NCI-H226 (cell line): ENCODE results near the gene RBBP7.
A peak's percentile ranks its signal among the peaks of the same experiment; 100 is the strongest.

Source experiments
- DNase-seq: peaks from one replicate; pipeline ENCODE4 v3.0.0-alpha.2; 2015

The RBBP7 gene

GRCh38 chrX:16862829-16863228 lies 7.3 kb downstream of the RBBP7 start:
- no peak for DNase-seq

GRCh38 chrX:16856744-16857143 lies 13.4 kb downstream of the RBBP7 start:
- no peak for DNase-seq

GRCh38 chrX:16856076-16856404 lies 14.1 kb downstream of the RBBP7 start:
- peak; percentile 12 for DNase-seq

GRCh38 chrX:16855363-16856075 lies 14.6 kb downstream of the RBBP7 start:
- DNase-seq, result no peak

- no peak for DNase-seq
Observed at GRCh38 chrX:16853537-16853936, 16.6 kb downstream of the RBBP7 start.

GRCh38 chrX:16852617-16853179 lies 17.5 kb downstream of the RBBP7 start:
- no peak for DNase-seq

- DNase-seq, result no peak
Observed at GRCh38 chrX:16851827-16852226, 18.3 kb downstream of the RBBP7 start.

- no peak for DNase-seq
Observed at GRCh38 chrX:16851421-16851820, 18.7 kb downstream of the RBBP7 start.

GRCh38 chrX:16848541-16848940 lies 21.6 kb downstream of the RBBP7 start:
- no peak for DNase-seq

GRCh38 chrX:16845686-16846085 lies 24.5 kb downstream of the RBBP7 start:
- no peak for DNase-seq

- DNase-seq, result no peak
Observed at GRCh38 chrX:16843208-16843909, 26.8 kb downstream of the RBBP7 start.

GRCh38 chrX:16842684-16843083 lies 27.5 kb downstream of the RBBP7 start:
- DNase-seq, result no peak

- peak; percentile 70 for DNase-seq
Observed at GRCh38 chrX:16839852-16840460, 30.2 kb downstream of the RBBP7 start.

- no peak for DNase-seq
Observed at GRCh38 chrX:16839219-16839851, 30.8 kb downstream of the RBBP7 start.

GRCh38 chrX:16838202-16839066 lies 31.7 kb downstream of the RBBP7 start:
- peak; percentile 64 for DNase-seq

- DNase-seq, result no peak
Observed at GRCh38 chrX:16836371-16836770, 33.8 kb downstream of the RBBP7 start.

- no peak for DNase-seq
Observed at GRCh38 chrX:16834806-16835205, 35.4 kb downstream of the RBBP7 start.

GRCh38 chrX:16832301-16832700 lies 37.9 kb downstream of the RBBP7 start:
- DNase-seq, result no peak

GRCh38 chrX:16828124-16828908 lies 41.8 kb downstream of the RBBP7 start:
- DNase-seq, result peak; percentile 74

GRCh38 chrX:16827225-16827624 lies 42.9 kb downstream of the RBBP7 start:
- no peak for DNase-seq

- no peak for DNase-seq
Observed at GRCh38 chrX:16826207-16826606, 44.0 kb downstream of the RBBP7 start.
